Endothelial cell of umbilical vein (primary cell): ENCODE results near the gene PTPN23. TPM values are rescaled to one million over a fixed set of nuclear protein-coding genes. Genes with fewer than 3 reads are reported as not detected.

Source experiments
- BruUV-seq: library from RNA; stranded (reverse); fragments of 400-500 nt; replicated peaks from 2 replicates; lab custom pipeline; 2021; lab: Mats Ljungman, UMichigan
- CTCF ChIA-PET: fragments of 300-600, 350-600 bp; sonication (Branson Sonifier 250); formaldehyde crosslinking; loops from one replicate; lab custom pipeline; 2021; ENCODE audit warnings: antibody characterized with exemption, inconsistent platforms; lab: Charles Lee
- POLR2A ChIA-PET: fragments of 300-600, 350-600 bp; sonication (Branson Sonifier 250); formaldehyde crosslinking; loops from one replicate; lab custom pipeline; 2021; ENCODE audit warnings: antibody characterized with exemption, inconsistent platforms; lab: Charles Lee
- DNase-seq: peaks from one replicate; pipeline ENCODE4 v3.0.0-alpha.2; 2011; ENCODE audit warnings: low read depth, low spot score
- FAIRE-seq: peaks from 2 replicates; lab custom pipeline; 2011; peaks lifted over from hg19 to GRCh38; lab: Jason Lieb, UNC
- H2AFZ ChIP-seq: 2 replicates; pipeline ENCODE4 v1.6.0; 2012; ENCODE audit warnings: low read depth, low read length, control low read depth, inconsistent platforms
- H3K27ac ChIP-seq: 2 replicates; pipeline ENCODE4 v1.5.1; 2011; ENCODE audit warnings: low read depth, mild to moderate bottlenecking, control low read depth, low read length, moderate library complexity; ENCODE audit not compliant: insufficient read depth
- H3K27me3 ChIP-seq, 2 experiments: 2 replicates each; pipeline versions ENCODE4 v1.6.0 to v1.6.1; 2011; ENCODE audit warnings: low read length in 2 of 2, mixed read lengths in 1 of 2; ENCODE audit not compliant: control insufficient read depth in 2 of 2, insufficient read depth in 2 of 2
- H3K36me3 ChIP-seq, 2 experiments: 2 replicates in 1 of 2; 3 replicates in 1 of 2; pipeline ENCODE4 v1.5.1; 2011; ENCODE audit warnings: low read length in 2 of 2, mild to moderate bottlenecking in 1 of 2, moderate library complexity in 1 of 2; ENCODE audit not compliant: control insufficient read depth in 2 of 2, insufficient read depth in 2 of 2; ENCODE audit errors: extremely low read depth in 1 of 2
- H3K4me1 ChIP-seq: 3 replicates; pipeline ENCODE4 v1.5.1; 2011; ENCODE audit warnings: mild to moderate bottlenecking, low read length; ENCODE audit not compliant: control insufficient read depth, insufficient read depth; ENCODE audit errors: extremely low read depth
- H3K4me2 ChIP-seq: 2 replicates; pipeline ENCODE4 v1.6.1; 2011; ENCODE audit warnings: low read length, control low read depth, mixed read lengths; ENCODE audit not compliant: insufficient read depth
- H3K4me3 ChIP-seq, 3 experiments: fragments of 200-600 bp in 1 of 3; sonication (generic), shearing (Covaris generic) in 1 of 3; replicated peaks in 1 of 3; 2 replicates each; pipeline ENCODE4 v1.5.1; 2011 to 2016; ENCODE audit warnings: control low read depth in 3 of 3, low read length in 3 of 3, mild to moderate bottlenecking in 2 of 3, inconsistent platforms in 1 of 3, low read depth in 1 of 3, moderate library complexity in 1 of 3; ENCODE audit not compliant: insufficient read depth in 1 of 3
- H3K79me2 ChIP-seq: 2 replicates; pipeline ENCODE4 v1.6.0; 2012; ENCODE audit warnings: low read length, inconsistent platforms; ENCODE audit not compliant: control insufficient read depth, insufficient read depth
- H3K9ac ChIP-seq: replicated peaks from 2 replicates; pipeline ENCODE3; 2011; ENCODE audit warnings: low read length, control low read depth; ENCODE audit not compliant: insufficient read depth; ENCODE audit errors: extremely low read depth
- H3K9me1 ChIP-seq: replicated peaks from 3 replicates; pipeline ENCODE4 v1.6.0; 2011; ENCODE audit warnings: mild to moderate bottlenecking, low read length; ENCODE audit not compliant: control insufficient read depth, insufficient read depth; ENCODE audit errors: extremely low read depth
- H3K9me3 ChIP-seq: replicated peaks from 2 replicates; pipeline ENCODE4 v1.5.1; 2012; ENCODE audit warnings: low read length, inconsistent platforms; ENCODE audit not compliant: control insufficient read depth, insufficient read depth
- H4K20me1 ChIP-seq: replicated peaks from 2 replicates; pipeline ENCODE3; 2011; ENCODE audit warnings: mild to moderate bottlenecking, low read length; ENCODE audit not compliant: control insufficient read depth, insufficient read depth; ENCODE audit errors: extremely low read depth
- EZH2 ChIP-seq: IDR thresholded peaks from 2 replicates; pipeline ENCODE4 v1.6.1; 2012; ENCODE audit warnings: borderline replicate concordance, low read depth, mild to moderate bottlenecking, moderate library complexity, low read length, inconsistent platforms; ENCODE audit not compliant: severe bottlenecking
- FOS ChIP-seq: IDR thresholded peaks from 2 replicates; pipeline ENCODE4 v1.6.1; 2011; ENCODE audit warnings: mild to moderate bottlenecking, low read length, moderate library complexity, borderline replicate concordance; ENCODE audit not compliant: insufficient read depth
- GATA2 ChIP-seq: IDR thresholded peaks from 2 replicates; pipeline ENCODE4 v1.7.0; 2011; ENCODE audit warnings: low read depth, mild to moderate bottlenecking, moderate library complexity, mixed read lengths, low read length; ENCODE audit not compliant: insufficient read length, insufficient read depth
- JUN ChIP-seq: IDR thresholded peaks from 2 replicates; pipeline ENCODE4 v1.6.1; 2011; ENCODE audit warnings: borderline replicate concordance, low read depth; ENCODE audit not compliant: insufficient read length, insufficient read depth
- MYC ChIP-seq: IDR thresholded peaks from one replicate; pipeline ENCODE4 v1.6.1; 2011; ENCODE audit warnings: mild to moderate bottlenecking, low read depth, low read length
- POLR2A ChIP-seq: IDR thresholded peaks from 2 replicates; pipeline ENCODE4 v1.6.1; 2012; ENCODE audit warnings: low read depth, mild to moderate bottlenecking, control low read depth, low read length
- POLR2AphosphoS5 ChIP-seq: IDR thresholded peaks from 2 replicates; pipeline ENCODE4 v1.6.1; 2012; ENCODE audit warnings: low read depth, mild to moderate bottlenecking, control low read depth, low read length, moderate library complexity; ENCODE audit not compliant: insufficient read depth
- dilution Hi-C: fragments of 300-500 bp; cut with MboI; formaldehyde crosslinking; loops from one replicate; pipeline ENCODE4 v1.15.0; 2019; ENCODE audit warnings: low sequenced_read_pairs; ENCODE audit not compliant: extremely low pct_ligation_motif_present
- intact Hi-C: fragments of 100-400 bp; cut with micrococcal nuclease; formaldehyde crosslinking; loops from one replicate; pipeline ENCODE4 v1.10.0; 2022
- polyA plus RNA-seq, 4 experiments: library from polyadenylated mRNA; depleted of rRNA in 3 of 4; stranded (reverse) in 3 of 4; unstranded in 1 of 4; fragments of >200 nt; gene quantifications; 2 replicates each; pipeline versions ENCODE4 v1.2.1 to v1.2.3, GENCODE V29; 2011 to 2012; ENCODE audit warnings: missing spikeins in 1 of 4
- total RNA-seq: library from RNA; stranded (reverse); gene quantifications from 2 replicates; pipeline ENCODE4 v1.2.3, GENCODE V29; 2021
- TF ChIP-seq, protein P1 (sequence below): IDR thresholded peaks from 2 replicates; pipeline ENCODE4 v1.6.1; 2011; ENCODE audit not compliant: insufficient read depth, insufficient read length
- TF ChIP-seq, protein P2 (sequence below), 2 donors: IDR thresholded peaks; 1 replicate in 1 of 2; 2 replicates in 1 of 2; pipeline ENCODE4 v1.5.1; 2011; ENCODE audit warnings: low read length in 2 of 2, mild to moderate bottlenecking in 2 of 2, moderate library complexity in 2 of 2, control low read depth in 1 of 2, inconsistent platforms in 1 of 2, low read depth in 1 of 2; ENCODE audit not compliant: insufficient read depth in 1 of 2; ENCODE audit errors: extremely low read depth in 1 of 2

The PTPN23 gene
- total and polyA plus RNA-seq, 2 donors (not counting 3 experiments of a cell fraction or from before 2014, with no cell fraction given): 8.5 to 63.5 TPM

DNA sequence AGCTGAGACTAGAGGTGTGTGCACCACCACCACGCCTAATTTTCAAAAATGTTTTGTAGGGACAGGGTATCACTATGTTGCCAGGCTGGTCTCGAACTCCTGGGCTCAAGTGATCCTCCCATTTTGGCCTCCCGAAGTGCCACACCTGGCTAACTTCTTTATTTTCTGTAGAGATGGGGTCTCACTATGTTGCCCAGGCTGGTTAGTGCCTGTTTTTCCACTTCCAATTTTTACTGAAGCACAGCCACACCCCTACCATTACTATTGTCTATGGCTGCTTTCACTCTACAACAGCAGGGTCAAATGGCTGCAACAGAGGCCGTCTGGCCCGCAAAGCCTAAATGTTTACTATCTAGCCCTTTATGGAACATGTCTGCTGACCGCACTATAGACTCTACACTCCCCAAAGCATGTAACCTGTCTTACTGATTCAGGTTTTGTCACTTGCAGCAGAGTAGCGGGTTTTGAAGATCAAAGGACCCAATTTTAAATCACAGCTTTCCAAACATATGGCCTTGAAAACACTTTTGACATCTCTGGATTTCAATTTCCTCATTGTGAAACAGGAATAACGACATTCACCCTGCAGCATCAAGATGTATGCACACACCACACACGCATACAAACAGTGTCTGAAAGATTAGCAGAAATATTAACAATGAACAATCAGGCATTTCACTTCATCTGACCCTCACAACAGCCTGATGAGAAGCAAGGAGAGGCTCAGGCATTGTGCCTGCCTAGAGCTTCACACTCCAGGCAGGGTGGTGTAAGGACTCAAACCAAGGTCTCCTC, 48.9 kb downstream of the PTPN23 start:
- Histone ChIP-seq H3K9me1 (no peaks in the 10 kb centered on the region), H2AFZ (no peak overlapping the region), H3K9me3 (no peaks in the 10 kb centered on the region), H3K36me3 (peaks cover 0 to 11% of the 10 kb centered on the region in 2 experiments), H3K27ac (no peak overlapping the region), H3K27me3 (no peaks in the 10 kb centered on the region), H3K4me3 (no peak overlapping the region), H3K79me2 (no peaks in the 10 kb centered on the region), H3K4me1 (no peaks in the 10 kb centered on the region), H4K20me1 (no peaks in the 10 kb centered on the region), H3K4me2 (no peak overlapping the region), H3K9ac (no peak overlapping the region)
- DNase-seq: no peak
- intact Hi-C loops (no loop called here), dilution Hi-C loops (no loop called here)
- no TSS peak for BruUV-seq
- no peak for FAIRE-seq
- ChIA-PET POLR2A (no interaction called here), CTCF (interaction anchor here (2.2 kb wide), 1 partner anchor 9 kb away, joined by 7 read pairs; no protein-coding TSS in a partner anchor)
- TF ChIP-seq, protein P1, sequence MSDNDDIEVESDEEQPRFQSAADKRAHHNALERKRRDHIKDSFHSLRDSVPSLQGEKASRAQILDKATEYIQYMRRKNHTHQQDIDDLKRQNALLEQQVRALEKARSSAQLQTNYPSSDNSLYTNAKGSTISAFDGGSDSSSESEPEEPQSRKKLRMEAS: no peak

DNA sequence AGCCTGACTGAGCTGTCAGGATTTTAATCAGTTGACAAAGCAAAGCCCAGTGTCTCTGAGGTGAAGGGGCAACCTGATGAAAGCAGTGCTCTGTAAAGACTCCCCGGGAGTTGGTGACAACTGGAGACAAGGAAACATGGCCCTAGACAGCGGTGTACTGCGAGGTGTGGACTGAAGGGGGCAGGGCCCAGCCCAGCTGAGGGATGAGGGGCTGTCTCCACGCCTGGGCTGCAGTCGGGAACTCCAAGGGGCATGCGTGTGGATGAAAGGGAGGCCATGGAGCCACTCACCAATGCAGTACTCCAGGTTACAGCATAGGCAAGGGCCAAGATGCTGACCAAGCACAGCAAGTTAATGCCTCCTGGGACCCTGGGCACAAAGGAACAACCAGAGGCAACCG, 49.8 kb downstream of the PTPN23 start:
- no peak overlapping the region for H3K4me2 ChIP-seq
- CTCF ChIA-PET: interaction anchor here (2.2 kb wide), 1 partner anchor 10 kb away, joined by 7 read pairs; no protein-coding TSS in a partner anchor
- H3K79me2 ChIP-seq: no peaks in the 10 kb centered on the region
- dilution Hi-C loops: no loop called here
- no peaks in the 10 kb centered on the region for H3K4me1 ChIP-seq
- H4K20me1 ChIP-seq: no peaks in the 10 kb centered on the region
- intact Hi-C loops: no loop called here
- no peak overlapping the region for H3K9ac ChIP-seq
- H3K9me3 ChIP-seq: no peaks in the 10 kb centered on the region
- H2AFZ ChIP-seq: no peak overlapping the region
- H3K27me3 ChIP-seq: no peaks in the 10 kb centered on the region
- no peak overlapping the region for H3K4me3 ChIP-seq
- POLR2A ChIA-PET: no interaction called here
- H3K9me1 ChIP-seq: no peaks in the 10 kb centered on the region
- no peak for TF ChIP-seq FOS
- TF ChIP-seq GATA2: no peak
- TF ChIP-seq MYC: no peak
- no peak for TF ChIP-seq JUN
- no peak for TF ChIP-seq EZH2
- TF ChIP-seq POLR2A: no peak
- no peak for TF ChIP-seq POLR2AphosphoS5
- TF ChIP-seq, protein P1: no peak
- TF ChIP-seq, protein P2, sequence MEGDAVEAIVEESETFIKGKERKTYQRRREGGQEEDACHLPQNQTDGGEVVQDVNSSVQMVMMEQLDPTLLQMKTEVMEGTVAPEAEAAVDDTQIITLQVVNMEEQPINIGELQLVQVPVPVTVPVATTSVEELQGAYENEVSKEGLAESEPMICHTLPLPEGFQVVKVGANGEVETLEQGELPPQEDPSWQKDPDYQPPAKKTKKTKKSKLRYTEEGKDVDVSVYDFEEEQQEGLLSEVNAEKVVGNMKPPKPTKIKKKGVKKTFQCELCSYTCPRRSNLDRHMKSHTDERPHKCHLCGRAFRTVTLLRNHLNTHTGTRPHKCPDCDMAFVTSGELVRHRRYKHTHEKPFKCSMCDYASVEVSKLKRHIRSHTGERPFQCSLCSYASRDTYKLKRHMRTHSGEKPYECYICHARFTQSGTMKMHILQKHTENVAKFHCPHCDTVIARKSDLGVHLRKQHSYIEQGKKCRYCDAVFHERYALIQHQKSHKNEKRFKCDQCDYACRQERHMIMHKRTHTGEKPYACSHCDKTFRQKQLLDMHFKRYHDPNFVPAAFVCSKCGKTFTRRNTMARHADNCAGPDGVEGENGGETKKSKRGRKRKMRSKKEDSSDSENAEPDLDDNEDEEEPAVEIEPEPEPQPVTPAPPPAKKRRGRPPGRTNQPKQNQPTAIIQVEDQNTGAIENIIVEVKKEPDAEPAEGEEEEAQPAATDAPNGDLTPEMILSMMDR (IDR thresholded peaks at IDR 0.05; ENCODE audit: extremely low read depth in 1 of 2, insufficient read depth in 1 of 2, low read depth in 1 of 2, low read length in 2 of 2): no peak
- DNase-seq: no peak
- H3K27ac ChIP-seq: no peak overlapping the region
- H3K36me3 ChIP-seq: peaks cover 0 to 13% of the 10 kb centered on the region in 2 experiments
- BruUV-seq: no TSS peak
- FAIRE-seq: no peak
